ENCODE data around the gene FAM13A. TPM values are rescaled to one million over a fixed set of nuclear protein-coding genes. Genes with fewer than 3 reads are reported as not detected.

FAM13A gene
- total and polyA plus RNA-seq, 2 of the 8 experiments (the other 6 are each of a cell fraction or from before 2014, with no cell fraction given) = 7.1 to 16.5 TPM

DNA sequence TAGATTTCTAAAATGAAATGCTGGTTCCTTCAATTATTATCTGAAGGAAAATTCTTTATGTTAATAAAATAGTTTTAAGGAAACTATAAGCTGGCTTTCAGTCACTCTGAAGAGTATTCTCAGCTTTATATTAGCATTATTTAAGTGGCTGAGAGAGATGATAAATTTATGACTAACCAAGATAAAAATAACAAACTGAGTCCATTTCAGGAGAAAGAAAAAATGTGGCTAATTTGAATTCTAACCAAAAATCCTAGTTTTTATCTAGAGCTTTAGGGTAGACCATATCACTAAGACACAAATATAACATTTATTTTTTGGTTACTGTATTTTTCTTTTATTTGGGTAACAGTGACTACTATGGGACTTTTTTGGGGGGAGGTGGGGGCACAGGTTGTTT is 299.9 kb downstream of the FAM13A start:
- H3K9ac ChIP-seq (replicated peaks in 1 of 4; ENCODE audit: extremely low read depth in 1 of 4, low read depth in 3 of 4, low read length in 3 of 4) = no peak overlapping the region
- H3K14ac ChIP-seq (ENCODE audit: insufficient read length) = no peak overlapping the region
- no peak overlapping the region for H4K8ac ChIP-seq (ENCODE audit: extremely low read depth, insufficient read depth, low read length)
- H3K4ac ChIP-seq (replicated peaks; ENCODE audit: insufficient read length, low read depth, low read length) = no peak overlapping the region
- TF ChIP-seq GABPA (IDR thresholded peaks at IDR 0.05; ENCODE audit: borderline replicate concordance, insufficient read depth, low read length) (no peak), EGR1 (IDR thresholded peaks at IDR 0.05; ENCODE audit: borderline replicate concordance, low read depth, low read length) (no peak), RAD21 (IDR thresholded peaks at IDR 0.05 in 1 of 2, conservative IDR thresholded peaks at IDR 0.05 in 1 of 2; ENCODE audit: low read depth in 2 of 2, low read length in 2 of 2) (no peak), HDAC2 (IDR thresholded peaks at IDR 0.05; ENCODE audit: borderline replicate concordance in 1 of 2, low read depth in 2 of 2, low read length in 2 of 2) (no peak), CBX8 (IDR thresholded peaks at IDR 0.05; ENCODE audit: borderline replicate concordance, low read depth, low read length) (no peak), ATF2 (IDR thresholded peaks at IDR 0.05; ENCODE audit: low read length) (no peak), POLR2AphosphoS5 (IDR thresholded peaks at IDR 0.05; ENCODE audit: low read depth, low read length) (no peak), SIX5 (IDR thresholded peaks at IDR 0.05; ENCODE audit: low read depth, low read length) (no peak), ASH2L (IDR thresholded peaks at IDR 0.05; ENCODE audit: low read length) (no peak), JUN (IDR thresholded peaks at IDR 0.05; ENCODE audit: low read depth, low read length) (no peak), POU5F1 (IDR thresholded peaks at IDR 0.05; ENCODE audit: low read depth, low read length) (no peak)
- TF ChIP-seq, protein P1, sequence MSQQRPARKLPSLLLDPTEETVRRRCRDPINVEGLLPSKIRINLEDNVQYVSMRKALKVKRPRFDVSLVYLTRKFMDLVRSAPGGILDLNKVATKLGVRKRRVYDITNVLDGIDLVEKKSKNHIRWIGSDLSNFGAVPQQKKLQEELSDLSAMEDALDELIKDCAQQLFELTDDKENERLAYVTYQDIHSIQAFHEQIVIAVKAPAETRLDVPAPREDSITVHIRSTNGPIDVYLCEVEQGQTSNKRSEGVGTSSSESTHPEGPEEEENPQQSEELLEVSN (IDR thresholded peaks at IDR 0.05) = no peak
- no peak overlapping the region for H2BK15ac ChIP-seq (ENCODE audit: low read length)
- peaks cover 0 to 3% of the 10 kb centered on the region in 2 experiments for H4K20me1 ChIP-seq (replicated peaks in 1 of 2; ENCODE audit: control insufficient read depth in 1 of 2, insufficient read depth in 2 of 2, low read length in 2 of 2)
- no peak overlapping the region for H2BK20ac ChIP-seq (ENCODE audit: low read length)
- no peak overlapping the region for H3K18ac ChIP-seq (ENCODE audit: extremely low read depth, low read length)
- no peaks in the 10 kb centered on the region for H3K9me3 ChIP-seq (ENCODE audit: insufficient read depth in 2 of 2, low read depth in 1 of 2, low read length in 1 of 2)
- H2BK120ac ChIP-seq (replicated peaks; ENCODE audit: low read depth, low read length) = no peak overlapping the region
- H3K4me3 ChIP-seq (ENCODE audit: extremely low read depth in 1 of 4, insufficient read depth in 2 of 4, low read depth in 3 of 4, low read length in 4 of 4) = no peak overlapping the region
- H3K27ac ChIP-seq (ENCODE audit: low read depth, low read length) = no peak overlapping the region
- no peak overlapping the region for H3K23ac ChIP-seq (ENCODE audit: insufficient read length)
- H4K5ac ChIP-seq (ENCODE audit: insufficient read length, low read depth, low read length) = no peak overlapping the region
- H3K56ac ChIP-seq (replicated peaks; ENCODE audit: insufficient read length, low read depth, low read length) = no peak overlapping the region
- no peak overlapping the region for H2AFZ ChIP-seq (ENCODE audit: low read length)
- FAIRE-seq (no peak), DNase-seq (ENCODE audit: low read depth in 1 of 2, low spot score in 2 of 2) (no peak)
- no peak overlapping the region for H4K91ac ChIP-seq (replicated peaks; ENCODE audit: insufficient read length, low read length)
- CTCF ChIA-PET (ENCODE audit: partially characterized antibody) = interaction anchor here (0.7 to 2.3 kb wide), 2 partner anchors 10 to 22 kb away, joined by 4 to 7 read pairs; no protein-coding TSS in a partner anchor
- H3K79me1 ChIP-seq (ENCODE audit: low read depth, low read length) = no peaks in the 10 kb centered on the region
- no peak overlapping the region for H2BK5ac ChIP-seq (ENCODE audit: low read depth, low read length)
- POLR2A ChIA-PET (ENCODE audit: partially characterized antibody) = no interaction called here
- no peaks in the 10 kb centered on the region for H3K27me3 ChIP-seq (replicated peaks in 1 of 4; ENCODE audit: control insufficient read depth in 3 of 4, extremely low read depth in 1 of 4, insufficient read depth in 3 of 4, low read length in 3 of 4)
- H3K4me1 ChIP-seq (replicated peaks in 1 of 4; ENCODE audit: control insufficient read depth in 3 of 4, insufficient read depth in 4 of 4, low read length in 3 of 4) = peaks cover 3 to 11% (median 8%) of the 10 kb centered on the region in 4 experiments; a peak in 4 of 7 replicates
- H3K79me2 ChIP-seq (ENCODE audit: control insufficient read depth in 1 of 2, insufficient read depth in 2 of 2, low read length in 2 of 2) = no peaks in the 10 kb centered on the region
- H2AK5ac ChIP-seq (ENCODE audit: low read depth, low read length) = no peak overlapping the region
- no peak overlapping the region for H3K4me2 ChIP-seq (ENCODE audit: insufficient read depth in 1 of 2, low read depth in 2 of 2, low read length in 2 of 2)
- no peak overlapping the region for H2BK12ac ChIP-seq (ENCODE audit: low read depth, low read length)
- H3K23me2 ChIP-seq (ENCODE audit: low read depth, low read length) = no peaks in the 10 kb centered on the region
- no peaks in the 10 kb centered on the region for H3K36me3 ChIP-seq (ENCODE audit: control insufficient read depth in 2 of 4, insufficient read depth in 4 of 4, low read length in 3 of 4)

All from H1 (cell line).